ENCODE results near the gene RPLP1.

The RPLP1 gene

GRCh38 chr15:69486481-69487110, 34.0 kb downstream of the RPLP1 start:
- Histone ChIP-seq H3K4me3 (replicated peaks; ENCODE audit: insufficient read depth, low read length) (no peak overlapping the region), H3K27me3 (ENCODE audit: insufficient read depth, poor library complexity, severe bottlenecking) (no peaks in the 10 kb centered on the region), H3K27ac (replicated peaks) (no peak overlapping the region)
- TF ChIP-seq REST (IDR thresholded peaks at IDR 0.05; ENCODE audit: insufficient replicate concordance, low read depth) (no peak), GABPA (IDR thresholded peaks at IDR 0.05; ENCODE audit: low read depth) (no peak), POLR2AphosphoS5 (IDR thresholded peaks at IDR 0.05; ENCODE audit: low read depth) (no peak), SPI1 (IDR thresholded peaks at IDR 0.05; ENCODE audit: borderline replicate concordance, low read depth) (no peak)
- DNase-seq (ENCODE audit: low read depth in 1 of 2, low spot score in 1 of 2): no peak

GRCh38 chr15:69489073-69489571, 36.5 kb downstream of the RPLP1 start:
- Histone ChIP-seq H3K27ac (replicated peaks) (no peak overlapping the region), H3K4me3 (replicated peaks; ENCODE audit: insufficient read depth, low read length) (no peak overlapping the region), H3K27me3 (ENCODE audit: insufficient read depth, poor library complexity, severe bottlenecking) (no peaks in the 10 kb centered on the region)
- TF ChIP-seq GABPA (IDR thresholded peaks at IDR 0.05; ENCODE audit: low read depth) (no peak), CTCF (IDR thresholded peaks at IDR 0.05; ENCODE audit: insufficient read depth, low read length) (no peak), POLR2AphosphoS5 (IDR thresholded peaks at IDR 0.05; ENCODE audit: low read depth) (no peak), REST (IDR thresholded peaks at IDR 0.05; ENCODE audit: insufficient replicate concordance, low read depth) (no peak), SPI1 (IDR thresholded peaks at IDR 0.05; ENCODE audit: borderline replicate concordance, low read depth) (no peak)
- no peak for DNase-seq (ENCODE audit: low read depth in 1 of 2, low spot score in 1 of 2)

- Histone ChIP-seq H3K27ac (replicated peaks) (no peak overlapping the region), H3K27me3 (ENCODE audit: insufficient read depth, poor library complexity, severe bottlenecking) (no peaks in the 10 kb centered on the region), H3K4me3 (replicated peaks; ENCODE audit: insufficient read depth, low read length) (no peak overlapping the region)
- DNase-seq (ENCODE audit: low read depth in 1 of 2, low spot score in 1 of 2): no peak
- TF ChIP-seq CTCF (IDR thresholded peaks at IDR 0.05; ENCODE audit: insufficient read depth, low read length) (no peak), REST (IDR thresholded peaks at IDR 0.05; ENCODE audit: insufficient replicate concordance, low read depth) (no peak), POLR2AphosphoS5 (IDR thresholded peaks at IDR 0.05; ENCODE audit: low read depth) (no peak), GABPA (IDR thresholded peaks at IDR 0.05; ENCODE audit: low read depth) (no peak), SPI1 (IDR thresholded peaks at IDR 0.05; ENCODE audit: borderline replicate concordance, low read depth) (no peak)
Observed at GRCh38 chr15:69490356-69491037, 37.9 kb downstream of the RPLP1 start.
